Measurements from ENCODE around the gene SPACA4.

Gene SPACA4

DNA sequence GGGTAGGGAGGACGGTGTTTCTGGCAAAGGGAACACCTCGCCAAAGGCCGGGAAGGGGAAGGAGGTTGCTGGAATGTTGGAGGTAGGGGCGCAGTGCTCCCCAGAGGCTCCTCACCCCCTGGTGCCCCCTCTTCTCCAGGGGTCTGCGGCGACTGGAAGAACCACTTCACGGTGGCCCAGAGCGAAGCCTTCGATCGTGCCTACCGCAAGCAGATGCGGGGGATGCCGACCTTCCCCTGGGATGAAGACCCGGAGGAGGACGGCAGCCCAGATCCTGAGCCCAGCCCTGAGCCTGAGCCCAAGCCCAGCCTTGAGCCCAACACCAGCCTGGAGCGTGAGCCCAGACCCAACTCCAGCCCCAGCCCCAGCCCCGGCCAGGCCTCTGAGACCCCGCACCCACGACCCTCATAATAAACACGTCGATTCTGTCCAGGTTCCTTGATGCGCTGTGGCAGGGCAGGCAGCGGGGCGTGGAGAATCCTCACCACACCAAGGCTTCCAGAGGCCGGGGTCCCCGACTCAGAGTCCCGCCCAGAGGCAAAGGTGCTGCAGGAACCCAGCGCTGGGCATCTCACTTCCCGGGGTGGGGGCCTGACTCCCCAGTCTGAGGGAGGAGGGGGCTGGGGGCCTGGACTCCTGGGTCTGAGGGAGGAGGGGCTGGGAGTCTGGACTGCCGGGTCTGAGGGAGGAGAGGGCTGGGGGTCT, 7.4 kb upstream of the SPACA4 start:
- DNase-seq: no peak

DNA sequence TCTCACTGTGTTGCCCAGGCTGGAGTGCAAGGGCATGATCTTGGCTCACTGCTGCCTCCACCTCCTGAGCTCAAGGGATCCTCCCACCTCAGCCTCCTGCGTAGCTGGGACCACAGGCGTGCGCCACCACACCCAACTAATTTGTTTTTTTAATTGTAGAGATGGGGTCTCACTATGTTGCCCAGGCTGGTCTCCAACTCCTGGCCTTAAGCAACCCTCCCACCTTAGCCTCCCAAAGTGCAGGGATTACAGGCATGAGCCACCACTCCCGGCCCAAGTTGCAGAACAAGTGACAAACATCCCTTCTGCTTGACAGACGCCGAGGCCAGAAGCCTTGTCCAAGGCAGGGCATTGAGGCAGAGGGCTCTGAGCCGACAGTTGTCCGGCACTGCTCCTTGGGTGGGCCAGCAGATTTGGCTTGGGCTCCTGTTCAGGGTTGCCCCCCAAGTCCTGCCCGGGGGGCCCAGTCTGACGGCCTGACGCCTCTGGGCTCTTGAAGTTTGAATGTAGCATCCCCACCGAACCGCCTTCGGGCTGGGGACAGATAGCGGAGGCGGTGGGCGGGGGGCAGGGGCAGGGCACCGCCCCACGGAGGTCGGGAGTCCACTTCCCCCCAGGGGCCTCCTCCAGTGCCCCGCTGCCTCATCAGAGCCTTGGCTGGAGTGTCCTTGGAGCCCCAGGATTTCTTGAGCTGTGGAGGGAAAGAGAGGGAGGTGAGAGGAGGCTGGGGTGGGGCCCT, 5.7 kb upstream of the SPACA4 start:
- no peak for DNase-seq

DNA sequence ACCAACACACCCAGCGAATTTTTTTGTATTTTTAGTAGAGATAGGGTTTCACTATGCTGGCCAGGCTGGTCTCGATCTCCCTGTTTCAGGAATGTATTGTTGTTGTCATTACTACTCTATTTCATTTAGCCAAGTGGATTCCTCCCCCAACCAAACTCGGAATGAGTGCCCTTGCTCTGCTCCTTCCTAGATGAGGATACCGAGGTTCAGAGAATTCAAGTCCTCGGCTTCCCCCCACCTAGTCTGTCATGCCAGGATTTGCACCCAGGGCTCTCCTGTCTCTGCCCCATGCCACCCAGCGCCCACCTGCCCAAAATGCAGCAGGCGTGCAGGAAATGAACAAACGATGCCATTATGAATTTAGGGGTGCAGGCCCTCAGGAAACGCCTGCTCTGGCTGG, 3.5 kb upstream of the SPACA4 start:
- DNase-seq: no peak

DNA sequence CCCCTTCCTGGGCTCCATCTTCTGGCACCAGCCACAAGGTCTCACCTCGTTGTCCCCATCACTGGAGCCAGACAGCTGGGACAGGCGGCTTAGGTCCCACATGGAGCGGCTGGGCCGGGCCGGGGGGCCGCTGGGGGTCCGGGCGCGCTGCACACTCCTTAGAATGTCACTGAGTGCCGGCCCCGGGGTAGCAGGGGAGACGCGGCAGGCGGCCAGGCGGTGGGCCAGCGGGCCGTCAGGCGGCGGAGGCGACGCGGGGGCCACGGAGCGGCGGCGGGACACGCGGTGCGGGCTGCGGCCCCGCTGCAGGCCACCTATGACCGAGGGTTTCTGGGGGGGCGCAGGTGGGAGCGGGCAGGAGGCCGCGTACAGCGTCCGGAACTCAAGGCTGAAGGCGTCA, 3.1 kb upstream of the SPACA4 start:
- DNase-seq: no peak

DNA sequence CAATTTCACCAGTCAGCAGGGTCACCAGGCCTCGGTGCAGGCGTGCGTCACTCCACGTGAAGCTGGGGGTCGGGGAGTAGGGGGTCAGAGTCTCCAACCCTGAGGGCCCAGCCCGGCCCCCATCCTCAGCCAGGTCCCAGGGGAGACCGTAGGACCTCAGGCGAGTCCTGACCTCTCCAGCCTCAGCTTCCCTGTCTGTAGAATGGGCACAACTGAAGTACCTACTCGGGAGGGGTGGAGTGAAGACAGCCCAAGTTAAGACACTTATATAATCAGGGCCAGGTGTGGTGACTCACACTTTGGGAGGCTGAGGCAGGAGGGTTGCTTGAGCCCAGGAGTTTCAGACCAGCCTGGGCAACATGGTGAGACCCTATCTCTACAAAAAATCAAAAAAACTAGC, 2.7 kb upstream of the SPACA4 start:
- DNase-seq: no peak

DNA sequence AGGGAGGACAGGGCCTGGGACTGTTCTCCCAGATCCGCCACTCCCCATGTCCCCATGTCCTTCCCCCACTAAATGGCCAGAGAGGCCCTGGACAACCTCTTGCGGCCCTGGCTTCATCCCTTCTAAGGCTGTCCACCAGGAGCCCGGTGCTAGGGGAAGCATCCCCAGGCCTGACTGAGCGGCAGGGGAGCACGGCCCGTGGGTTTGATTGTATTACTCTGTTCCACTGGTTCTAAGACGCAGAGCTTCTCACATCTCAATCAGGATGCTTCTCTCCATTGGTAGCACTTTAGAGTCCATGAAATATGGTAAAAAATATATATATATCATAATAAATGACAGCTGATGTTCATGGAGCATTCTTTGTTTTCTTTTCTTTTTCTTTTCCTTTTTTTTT, 815 bp downstream of the SPACA4 start:
- no peak for DNase-seq

DNA sequence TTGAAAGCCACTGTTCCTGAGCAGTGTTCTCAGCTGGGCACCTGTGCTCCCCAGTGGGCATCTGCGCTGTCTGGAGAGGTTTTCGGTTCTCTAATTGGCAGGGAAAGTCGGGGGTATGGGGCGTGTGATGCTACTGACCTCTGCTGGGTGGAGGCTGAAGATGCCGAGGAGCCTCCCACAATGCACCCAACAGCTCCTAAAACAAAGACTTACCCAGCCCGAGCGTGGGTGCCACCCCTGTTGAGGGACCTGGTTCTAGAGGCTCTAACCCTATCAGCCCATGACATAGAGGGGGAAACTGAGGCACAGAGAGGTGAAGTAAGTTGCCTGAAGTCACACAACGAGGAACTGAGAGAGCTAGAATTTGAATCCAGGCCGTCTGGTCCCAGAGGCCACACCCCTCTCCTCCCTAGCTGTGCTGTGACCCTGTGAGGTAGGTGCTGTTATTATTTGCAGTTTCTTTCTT, 2.3 kb downstream of the SPACA4 start:
- peak; percentile 81 for DNase-seq

DNA sequence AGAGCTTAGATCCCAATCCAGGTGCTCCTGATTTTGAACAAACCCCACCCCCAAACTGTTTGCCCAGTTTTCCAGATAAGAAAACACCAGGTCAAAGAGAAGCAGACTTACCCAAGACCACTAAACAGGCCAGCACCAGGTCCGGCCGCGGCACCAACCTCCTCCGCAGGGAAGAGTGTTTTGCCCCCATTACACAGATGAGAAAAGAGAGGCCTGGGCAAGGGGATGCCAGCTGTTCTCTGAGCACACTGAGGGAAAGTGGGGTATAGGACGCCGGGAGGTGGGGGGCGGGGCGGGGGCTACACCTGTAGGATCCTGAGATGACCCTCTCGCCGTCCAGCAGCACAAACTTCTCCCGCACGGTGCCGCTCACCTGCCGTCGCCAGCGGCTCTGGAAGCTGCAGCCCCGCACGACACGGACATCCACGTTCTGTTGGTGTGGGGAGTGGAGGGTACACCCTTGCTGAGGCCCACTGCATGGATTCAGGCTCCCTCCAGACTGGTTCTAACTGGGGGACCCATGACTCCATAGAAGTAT, 3.1 kb downstream of the SPACA4 start:
- DNase-seq: no peak

DNA sequence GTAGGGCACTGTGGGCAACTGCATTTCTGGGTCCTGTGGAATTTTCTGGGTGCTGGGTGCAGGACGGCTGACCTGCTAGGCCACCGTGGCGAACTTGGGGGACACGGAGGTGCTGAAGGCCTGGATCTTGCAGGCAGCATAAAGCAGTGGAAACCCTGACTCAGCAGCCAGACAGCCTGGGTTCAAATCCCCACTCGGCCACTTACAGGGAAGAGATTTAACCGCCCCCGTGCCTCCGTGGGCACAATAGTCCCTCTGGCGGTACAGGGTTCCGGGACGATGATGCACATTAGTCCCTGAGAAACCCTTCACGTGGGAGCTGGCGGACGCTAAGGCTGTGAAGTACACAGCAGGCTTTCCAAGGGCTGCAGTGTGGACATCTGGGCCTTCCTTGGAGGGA, 5.3 kb downstream of the SPACA4 start:
- DNase-seq: no peak

DNA sequence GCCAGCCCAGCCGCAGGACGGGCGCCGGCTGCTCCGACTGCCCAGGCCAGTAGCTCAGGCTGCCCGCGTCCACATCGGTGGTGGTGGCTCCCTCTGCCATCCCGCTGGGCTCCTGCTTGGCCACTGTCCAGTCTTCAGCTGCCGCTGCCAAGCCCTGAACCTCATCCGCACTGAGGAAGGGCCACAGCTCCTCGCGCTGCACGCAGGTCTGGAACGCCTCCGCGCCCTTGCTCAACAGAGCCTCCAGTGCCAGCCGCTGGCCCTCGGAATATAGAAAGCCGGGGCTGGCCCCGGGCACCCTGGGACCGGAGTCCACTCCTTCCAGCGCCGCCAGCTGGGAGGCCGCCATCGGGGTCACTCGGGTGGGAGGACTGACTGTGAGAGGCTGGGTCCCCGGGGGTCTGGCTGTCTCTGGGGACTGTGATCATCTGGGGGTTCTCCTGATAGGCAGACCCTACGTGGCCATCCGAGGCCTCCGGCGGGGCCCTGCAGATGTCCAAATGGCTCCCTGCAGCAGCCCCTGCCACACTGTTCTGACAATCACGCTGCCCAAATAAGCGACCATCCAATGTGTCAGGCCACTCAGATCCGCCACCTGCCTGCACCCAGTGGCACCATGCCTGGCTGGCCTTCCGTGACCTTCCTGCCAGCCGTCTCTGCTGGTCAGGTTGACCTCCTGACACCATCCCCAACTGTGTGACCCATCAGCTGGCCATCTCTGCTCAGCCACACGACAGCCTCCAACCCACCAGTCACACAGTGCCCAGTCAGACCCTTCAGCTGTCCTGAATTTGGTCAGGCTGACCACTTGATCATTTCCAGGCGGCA, 6.7 kb downstream of the SPACA4 start:
- no peak for DNase-seq

DNA sequence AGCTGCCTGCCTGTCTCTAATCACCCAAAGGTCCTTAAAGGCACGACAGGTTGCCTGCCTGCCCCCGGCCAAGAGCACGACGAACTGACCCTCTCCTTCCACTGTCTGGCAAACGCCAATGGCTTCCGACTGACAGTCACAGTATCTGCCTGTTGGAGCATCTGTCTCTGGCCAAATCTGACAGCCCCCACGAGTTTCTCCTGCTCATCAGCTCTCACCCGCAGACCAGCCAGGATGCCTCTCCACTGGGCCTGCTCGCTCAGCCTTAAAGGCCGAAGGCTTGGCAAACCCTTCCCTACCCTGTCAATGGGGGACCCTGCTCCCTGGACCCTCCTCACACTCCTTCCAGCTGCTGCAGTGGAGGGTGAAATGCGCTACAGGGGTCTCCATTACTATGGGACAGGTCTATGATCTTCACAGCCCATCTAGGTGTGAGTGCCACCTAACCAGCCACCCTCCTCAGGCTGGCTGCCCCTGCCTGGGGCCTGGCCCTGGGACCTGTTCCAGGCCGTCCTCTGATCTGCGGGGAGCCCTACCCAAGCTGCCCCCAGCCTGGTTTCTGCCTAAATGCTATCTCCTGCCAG, 7.4 kb downstream of the SPACA4 start:
- no peak for DNase-seq

DNA sequence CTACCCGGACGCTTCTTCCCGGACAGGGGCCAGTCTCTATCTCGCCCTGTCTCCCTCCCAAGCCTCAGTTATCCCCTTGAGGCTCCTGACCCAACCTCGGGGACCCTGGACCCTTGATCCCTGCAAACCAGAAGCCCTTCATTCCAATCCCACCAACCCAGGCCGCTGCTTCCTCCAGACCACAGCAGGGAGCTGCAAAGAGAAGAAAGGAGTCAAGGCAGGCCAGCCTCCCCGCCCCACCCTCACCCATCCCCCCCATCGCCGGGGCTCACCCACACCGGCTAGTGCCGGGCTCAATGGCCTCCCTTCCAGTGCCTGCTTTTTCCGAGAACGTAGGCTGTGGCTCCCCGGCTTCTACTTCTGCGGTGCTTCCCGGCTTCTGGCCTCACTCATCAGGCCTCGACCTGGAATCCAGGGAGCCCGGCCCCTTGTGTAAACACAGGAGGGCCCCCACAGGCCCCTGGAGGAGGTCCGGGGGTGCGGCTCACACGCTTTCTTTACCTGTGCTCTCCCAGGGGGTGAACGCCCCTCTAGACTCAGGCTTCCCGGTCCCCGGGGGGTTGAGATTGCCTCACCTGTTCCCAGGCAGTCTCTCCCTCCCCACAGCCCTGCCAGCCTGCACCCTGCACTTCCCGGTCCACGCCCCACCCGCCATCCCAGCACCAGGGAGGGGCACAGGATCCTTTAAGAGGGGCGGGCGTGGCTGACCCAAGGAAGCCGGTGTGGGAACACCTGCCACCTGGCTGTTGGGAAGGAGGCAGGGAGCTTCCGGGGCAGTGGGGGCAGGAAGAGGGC, 8.1 kb downstream of the SPACA4 start, which contains the start of gene FAM83E:
TSS of gene FAM83E (minus strand) at position 641 of the 795 bp plus-strand sequence. CDS start 1,704 bp downstream, outside the sequence.
- no peak for DNase-seq

DNA sequence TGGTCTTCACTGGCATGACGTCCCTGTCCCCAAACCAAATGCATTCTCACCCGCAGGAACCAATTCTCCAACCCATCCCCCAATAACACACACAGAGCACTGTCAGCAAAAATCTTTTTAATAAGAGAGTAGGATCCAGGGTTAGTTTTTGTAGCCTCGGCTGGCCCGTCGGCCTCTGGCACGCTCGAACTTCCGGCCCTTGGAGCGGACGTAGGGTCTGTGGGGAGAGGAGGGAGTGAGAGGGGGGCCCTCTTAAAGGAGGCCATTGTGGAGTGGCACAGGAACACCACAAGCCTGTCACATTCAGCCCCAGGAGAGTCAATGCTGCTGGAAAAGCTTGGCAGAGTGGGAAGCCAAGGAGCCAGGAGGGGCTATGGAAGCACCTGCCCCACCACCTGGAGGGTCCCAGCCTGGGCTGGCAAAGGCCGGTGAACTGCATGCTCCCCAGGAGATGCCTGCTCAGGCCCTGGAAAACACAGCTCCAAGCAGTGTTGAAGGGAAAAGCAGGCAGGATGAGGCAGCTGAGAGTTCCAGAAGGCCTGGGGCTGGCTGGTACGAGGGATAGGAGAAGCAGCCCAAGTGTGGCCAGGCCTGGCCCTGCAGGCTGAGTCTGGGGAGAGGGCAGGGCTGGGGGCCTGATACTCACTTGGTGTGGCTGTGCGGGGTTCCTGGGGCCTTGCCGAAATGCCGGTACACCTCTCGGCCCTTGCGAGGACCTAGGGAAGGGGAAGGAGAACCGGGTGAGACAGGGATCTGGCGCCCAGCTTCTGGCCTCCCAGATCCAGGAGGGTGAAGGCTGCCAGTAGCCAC, 8.9 kb downstream of the SPACA4 start:
- DNase-seq: no peak

DNA sequence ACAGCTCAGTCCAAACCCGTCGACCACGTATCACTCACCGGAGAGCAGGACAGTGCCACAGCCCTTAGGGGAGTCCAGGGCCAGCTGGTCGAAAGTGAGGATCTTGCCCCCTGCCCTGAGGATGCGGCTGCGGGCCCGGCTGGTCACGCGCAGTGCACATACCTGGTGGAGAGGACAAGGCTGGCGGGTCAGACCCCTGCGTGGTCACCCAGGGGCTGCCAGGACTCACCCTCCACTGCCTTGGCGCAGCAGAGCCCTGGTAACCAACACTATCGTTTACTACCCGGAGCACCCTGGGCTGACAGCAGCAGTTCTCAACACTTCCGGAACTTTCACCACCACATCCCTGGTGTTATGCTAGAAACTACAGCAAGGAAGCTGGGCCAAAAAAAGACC, 9.5 kb downstream of the SPACA4 start:
- DNase-seq: no peak

DNA sequence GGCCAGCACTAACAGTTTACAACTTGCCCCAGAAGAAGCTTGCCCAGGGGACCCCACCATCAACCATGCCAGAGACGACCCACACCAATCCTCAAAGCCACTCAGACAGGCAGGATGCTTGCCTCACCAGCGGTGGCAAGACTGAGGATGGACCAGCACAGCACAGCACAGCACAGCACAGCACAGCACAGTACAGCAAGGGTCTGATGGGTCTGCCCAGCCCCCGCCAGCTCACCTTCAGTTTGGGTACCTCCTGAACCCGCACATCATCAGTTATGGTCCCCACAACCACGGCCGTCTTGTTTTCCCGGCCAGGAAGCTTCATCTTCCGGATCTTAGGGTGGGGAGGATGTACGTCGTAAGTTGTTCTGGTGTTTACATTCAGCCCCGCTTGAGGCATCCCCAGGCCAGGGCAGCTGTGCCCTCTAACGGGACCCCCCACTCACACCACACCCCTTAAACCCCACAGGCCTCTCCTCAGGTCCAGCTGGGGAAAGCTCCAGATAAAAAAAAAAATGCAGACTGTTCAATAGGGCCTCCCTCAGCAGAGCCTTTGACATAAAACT, 10.0 kb downstream of the SPACA4 start:
- DNase-seq: no peak

DNA sequence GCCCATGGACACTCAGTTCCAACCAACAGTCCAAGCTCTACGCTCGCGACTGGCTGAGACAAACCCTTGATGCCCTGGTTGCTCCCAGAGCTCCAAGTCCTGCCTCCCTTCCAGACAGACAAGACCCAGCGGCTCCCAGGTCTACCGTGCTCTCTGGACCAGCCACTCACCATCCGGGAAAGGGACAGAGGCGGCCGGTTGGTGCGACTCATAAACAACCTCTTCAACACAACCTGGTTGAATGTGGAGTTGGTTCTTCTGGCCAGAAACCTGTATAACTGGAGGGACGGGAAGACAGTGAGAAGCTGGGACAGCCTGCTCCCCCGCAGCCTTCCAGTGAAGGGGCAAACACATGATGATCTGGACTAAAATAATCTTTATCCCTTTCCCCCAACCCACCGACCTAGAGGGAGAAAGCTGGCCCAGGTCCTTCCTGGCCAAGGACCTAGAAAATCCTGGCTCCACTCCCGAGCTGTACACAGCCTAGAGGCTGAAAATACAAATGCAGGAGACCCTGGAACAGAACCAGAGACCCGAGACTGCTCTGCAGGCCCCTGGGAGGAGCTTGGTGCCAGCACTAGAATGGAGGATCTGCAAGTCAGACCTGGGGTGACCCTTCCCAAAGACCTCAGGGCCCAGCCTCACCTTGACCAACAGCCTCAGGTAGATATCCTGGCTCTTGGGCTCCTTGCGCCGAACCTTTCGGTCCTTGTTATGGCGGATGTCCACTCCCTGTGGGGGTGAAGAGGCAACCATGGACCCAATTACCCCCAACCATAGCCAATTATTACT, 10.8 kb downstream of the SPACA4 start:
- DNase-seq: no peak

DNA sequence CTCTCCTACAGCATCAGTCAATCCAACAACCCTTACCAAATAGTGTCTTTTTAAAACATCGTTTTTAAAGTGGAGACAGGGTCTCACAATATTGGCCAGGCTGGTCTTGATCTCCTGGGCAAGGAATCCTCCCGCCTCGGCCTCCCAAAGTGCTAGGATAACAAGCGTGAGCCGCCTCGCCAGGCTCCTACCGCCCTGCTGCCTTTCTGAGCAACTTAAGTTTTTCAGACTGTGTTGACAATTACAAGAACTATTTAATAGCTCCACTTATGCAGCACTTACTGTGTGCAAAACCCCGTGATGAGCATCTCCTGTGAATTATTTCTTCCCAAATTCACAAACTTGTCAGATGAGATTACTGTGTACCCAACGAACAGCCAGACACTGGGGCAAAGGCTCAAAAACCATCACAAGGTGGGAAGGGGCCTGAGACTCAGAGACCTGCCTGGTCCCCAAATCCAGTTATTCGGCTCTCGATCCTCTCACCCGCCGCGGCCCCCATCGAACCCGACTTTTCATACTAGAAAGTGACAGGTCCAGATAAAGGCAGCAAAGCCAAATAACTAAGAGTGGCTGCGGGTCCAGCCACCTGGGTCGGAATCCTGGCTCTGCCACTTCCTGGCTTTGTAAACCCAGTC, 11.9 kb downstream of the SPACA4 start:
- no peak for DNase-seq

DNA sequence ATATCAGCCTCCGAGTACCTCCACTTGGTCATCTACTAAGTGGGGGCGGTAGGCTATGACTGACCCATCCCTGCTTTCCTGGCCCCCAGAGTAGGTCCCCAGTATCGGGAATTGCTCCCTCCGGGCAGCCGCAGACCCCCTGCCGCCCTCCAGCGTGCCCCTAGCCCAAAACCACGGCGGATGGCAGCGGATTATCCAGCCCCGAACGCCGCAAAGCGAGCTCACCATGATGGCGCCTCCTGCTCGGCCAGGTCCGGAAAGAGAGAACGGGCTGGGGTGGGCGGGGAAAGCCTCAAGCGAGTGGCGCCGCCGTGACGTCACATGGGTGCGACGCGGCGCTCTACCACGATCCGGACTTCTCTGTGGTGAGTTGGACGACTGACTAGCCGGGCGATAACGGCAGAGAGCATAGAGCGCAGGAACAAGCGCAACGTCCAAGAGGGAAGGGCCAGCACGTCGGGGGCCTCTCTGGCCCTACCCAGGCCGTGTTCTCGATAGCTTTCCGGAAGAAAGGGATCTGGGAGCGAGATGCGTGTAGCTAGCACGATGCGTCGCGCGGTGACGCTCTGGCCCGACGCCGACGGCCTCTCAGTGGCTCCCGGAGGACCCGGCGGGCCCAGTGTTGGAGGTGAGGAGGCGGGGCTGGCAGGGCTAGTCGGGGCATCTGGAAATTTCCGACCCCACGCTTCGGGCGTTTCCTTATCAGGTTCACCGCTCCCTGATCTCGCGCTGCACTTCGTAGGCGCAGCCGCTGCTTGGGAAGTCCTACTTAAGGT, 12.6 kb downstream of the SPACA4 start, which contains the start of the genes RPL18 and SPHK2:
TSS of gene RPL18 (minus strand) at position 263 of the 776 bp plus-strand sequence. CDS start at position 228, 35 bp downstream.
TSS of gene SPHK2 (plus strand) at position 591 of the 776 bp plus-strand sequence. CDS start 1,009 bp downstream, outside the sequence.
- DNase-seq: peak; percentile 100
